ENCODE data around the gene FRAS1. TPM values are rescaled to one million over a fixed set of nuclear protein-coding genes. Genes with fewer than 3 reads are reported as not detected.

The FRAS1 gene
- polyA plus RNA-seq, 1 donor from 2014 or later, result 2.8 TPM

GRCh38 chr4:78149751-78150542 lies 92.8 kb downstream of the FRAS1 start:
- H3K79me2 ChIP-seq (replicated peaks; ENCODE audit: insufficient read depth, low read length), result no peaks in the 10 kb centered on the region

GRCh38 chr4:78150543-78150864 lies 93.4 kb downstream of the FRAS1 start:
- H3K79me2 ChIP-seq (replicated peaks; ENCODE audit: insufficient read depth, low read length), result no peaks in the 10 kb centered on the region
- TF ChIP-seq POLR2AphosphoS5 (IDR thresholded peaks at IDR 0.05) (no peak), SMC3 (conservative IDR thresholded peaks at IDR 0.05; ENCODE audit: poor library complexity) (no peak), TAF1 (IDR thresholded peaks at IDR 0.05; ENCODE audit: low read depth) (no peak), RAD21 (conservative IDR thresholded peaks at IDR 0.05) (no peak), MXI1 (conservative IDR thresholded peaks at IDR 0.05; ENCODE audit: poor library complexity, severe bottlenecking) (no peak), EZH2 (IDR thresholded peaks at IDR 0.05; ENCODE audit: borderline replicate concordance, insufficient read depth, low read length, poor library complexity, severe bottlenecking) (no peak), REST (IDR thresholded peaks at IDR 0.05; ENCODE audit: borderline replicate concordance) (no peak), EP300 (conservative IDR thresholded peaks at IDR 0.05; ENCODE audit: poor library complexity, severe bottlenecking) (no peak)
- TF ChIP-seq, protein P1, sequence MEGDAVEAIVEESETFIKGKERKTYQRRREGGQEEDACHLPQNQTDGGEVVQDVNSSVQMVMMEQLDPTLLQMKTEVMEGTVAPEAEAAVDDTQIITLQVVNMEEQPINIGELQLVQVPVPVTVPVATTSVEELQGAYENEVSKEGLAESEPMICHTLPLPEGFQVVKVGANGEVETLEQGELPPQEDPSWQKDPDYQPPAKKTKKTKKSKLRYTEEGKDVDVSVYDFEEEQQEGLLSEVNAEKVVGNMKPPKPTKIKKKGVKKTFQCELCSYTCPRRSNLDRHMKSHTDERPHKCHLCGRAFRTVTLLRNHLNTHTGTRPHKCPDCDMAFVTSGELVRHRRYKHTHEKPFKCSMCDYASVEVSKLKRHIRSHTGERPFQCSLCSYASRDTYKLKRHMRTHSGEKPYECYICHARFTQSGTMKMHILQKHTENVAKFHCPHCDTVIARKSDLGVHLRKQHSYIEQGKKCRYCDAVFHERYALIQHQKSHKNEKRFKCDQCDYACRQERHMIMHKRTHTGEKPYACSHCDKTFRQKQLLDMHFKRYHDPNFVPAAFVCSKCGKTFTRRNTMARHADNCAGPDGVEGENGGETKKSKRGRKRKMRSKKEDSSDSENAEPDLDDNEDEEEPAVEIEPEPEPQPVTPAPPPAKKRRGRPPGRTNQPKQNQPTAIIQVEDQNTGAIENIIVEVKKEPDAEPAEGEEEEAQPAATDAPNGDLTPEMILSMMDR (IDR thresholded peaks at IDR 0.05; ENCODE audit: poor library complexity, severe bottlenecking), result no peak

More at GRCh38 chr4:78149751-78150542, 92.8 kb downstream of the FRAS1 start:
- H3K27ac ChIP-seq (ENCODE audit: low read length), result no peak overlapping the region
- H3K9me3 ChIP-seq (ENCODE audit: low read length), result no peaks in the 10 kb centered on the region
- H3F3A ChIP-seq (ENCODE audit: insufficient read depth, low read length, poor library complexity, severe bottlenecking), result no peaks in the 10 kb centered on the region
- no peak overlapping the region for H2AFZ ChIP-seq (ENCODE audit: low read depth, low read length)
- H3K9me2 ChIP-seq (ENCODE audit: insufficient read depth, low read length), result no peaks in the 10 kb centered on the region
- no peaks in the 10 kb centered on the region for H4K20me1 ChIP-seq (ENCODE audit: insufficient read depth)
- H3K4me2 ChIP-seq (ENCODE audit: low read length), result no peak overlapping the region
- H3K36me3 ChIP-seq (ENCODE audit: insufficient read depth, low read length), result no peaks in the 10 kb centered on the region
- no peak overlapping the region for H3K9ac ChIP-seq (ENCODE audit: low read length)
- TF ChIP-seq REST (IDR thresholded peaks at IDR 0.05; ENCODE audit: borderline replicate concordance) (no peak), EZH2 (IDR thresholded peaks at IDR 0.05; ENCODE audit: borderline replicate concordance, insufficient read depth, low read length, poor library complexity, severe bottlenecking) (no peak), SMC3 (conservative IDR thresholded peaks at IDR 0.05; ENCODE audit: poor library complexity) (no peak), POLR2AphosphoS5 (IDR thresholded peaks at IDR 0.05) (no peak), MXI1 (conservative IDR thresholded peaks at IDR 0.05; ENCODE audit: poor library complexity, severe bottlenecking) (no peak), RAD21 (conservative IDR thresholded peaks at IDR 0.05) (no peak)
- H3K4me3 ChIP-seq (ENCODE audit: low read length), result no peak overlapping the region
- no peaks in the 10 kb centered on the region for H3K27me3 ChIP-seq (ENCODE audit: insufficient read depth, low read depth, low read length)

More at GRCh38 chr4:78150543-78150864, 93.4 kb downstream of the FRAS1 start:
- H3F3A ChIP-seq (ENCODE audit: insufficient read depth, low read length, poor library complexity, severe bottlenecking), result no peaks in the 10 kb centered on the region
- H3K9me2 ChIP-seq (ENCODE audit: insufficient read depth, low read length), result no peaks in the 10 kb centered on the region
- H2AFZ ChIP-seq (ENCODE audit: low read depth, low read length), result no peak overlapping the region
- no peak overlapping the region for H3K4me2 ChIP-seq (ENCODE audit: low read length)
- no peak overlapping the region for H3K4me3 ChIP-seq (ENCODE audit: low read length)
- no peaks in the 10 kb centered on the region for H4K20me1 ChIP-seq (ENCODE audit: insufficient read depth)
- H3K9me3 ChIP-seq (ENCODE audit: low read length), result no peaks in the 10 kb centered on the region
- H3K9ac ChIP-seq (ENCODE audit: low read length), result no peak overlapping the region
- no peaks in the 10 kb centered on the region for H3K36me3 ChIP-seq (ENCODE audit: insufficient read depth, low read length)
- no peak overlapping the region for H3K27ac ChIP-seq (ENCODE audit: low read length)
- H3K27me3 ChIP-seq (ENCODE audit: insufficient read depth, low read depth, low read length), result no peaks in the 10 kb centered on the region

All from neural cell (in vitro differentiated cells).